ENCODE data around the gene SLC29A4.
"Not testable (repeated sequence)": the region's sequence is repeated elsewhere in the genome, so short reads cannot be mapped to it uniquely, and the experiment has no call there.

The SLC29A4 gene

DNA sequence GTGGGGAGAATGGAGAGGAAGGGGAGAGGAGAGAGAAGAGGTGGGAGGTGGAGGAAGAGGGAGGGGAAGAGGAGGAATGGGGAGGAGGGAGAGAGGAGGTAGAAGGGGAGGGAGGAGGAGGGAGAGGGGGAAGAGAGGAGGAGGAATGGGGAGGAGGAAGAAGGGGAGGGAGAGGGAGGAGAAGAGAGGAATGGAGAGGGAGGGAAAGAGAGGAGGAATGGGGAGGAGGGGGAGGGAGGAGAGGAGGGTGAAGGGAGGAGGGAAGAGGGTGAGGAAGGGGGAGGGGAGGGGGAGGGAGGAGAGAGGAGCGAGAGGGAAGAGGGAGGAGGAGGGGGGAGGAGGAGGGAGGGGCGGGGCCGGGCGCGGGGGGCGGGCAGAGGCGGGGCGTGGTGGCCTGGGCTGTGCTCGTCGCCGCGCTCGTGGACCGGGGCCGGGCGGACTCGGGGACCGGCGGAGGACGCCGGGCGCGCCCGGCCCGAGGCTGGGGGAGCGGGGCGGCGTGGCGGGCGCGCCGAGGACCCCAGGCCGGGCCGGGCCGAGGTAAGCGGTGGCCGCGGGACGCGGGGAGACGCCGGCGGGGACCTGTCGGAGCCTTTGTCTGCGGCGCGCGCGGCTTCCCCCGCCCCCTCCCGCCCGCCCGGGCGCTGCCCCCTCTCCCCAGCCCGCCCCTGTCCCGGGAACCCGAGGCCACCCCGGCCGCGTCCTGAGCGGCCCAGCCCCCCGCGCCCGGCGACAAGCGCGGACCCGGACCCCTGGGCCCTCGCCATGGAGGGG lies at the start of gene SLC29A4:
Gene SLC29A4 (plus strand): TSS at position 401 of the 774 bp plus-strand sequence. CDS start 4,874 bp downstream, outside the sequence.
- peak; percentile 81 for DNase-seq (ENCODE audit: low spot score)

- no peak for DNase-seq (ENCODE audit: low spot score)
Observed at GRCh38 chr7:5234852-5235831, 47.6 kb upstream of the SLC29A4 start.

DNA sequence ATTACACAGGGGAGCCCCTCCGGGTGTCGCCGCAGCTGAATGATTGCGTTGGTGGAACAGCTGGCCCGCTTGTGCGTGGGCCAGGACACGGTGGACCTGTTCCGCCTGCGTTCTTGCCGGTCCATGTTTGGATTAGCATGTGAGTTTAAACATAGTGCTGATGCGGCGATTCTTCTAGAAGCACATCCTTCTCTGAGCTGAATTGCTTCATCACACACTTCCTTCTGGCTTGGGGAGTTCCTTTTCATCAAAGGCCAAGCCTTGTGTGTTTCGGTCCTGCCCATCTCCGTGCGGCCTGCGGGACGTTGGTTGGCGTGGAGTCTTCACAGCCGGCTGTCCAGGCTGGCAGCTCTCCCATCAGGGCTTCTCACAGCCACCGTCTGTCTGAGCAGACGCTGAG lies 45.5 kb upstream of the SLC29A4 start:
- no peak for DNase-seq (ENCODE audit: low spot score)

GRCh38 chr7:5238500-5238899 lies 44.2 kb upstream of the SLC29A4 start:
- no peak for DNase-seq (ENCODE audit: low spot score)

GRCh38 chr7:5243261-5243660 lies 39.5 kb upstream of the SLC29A4 start:
- no peak for DNase-seq (ENCODE audit: low spot score)

- peak; percentile 89 for DNase-seq (ENCODE audit: low spot score)
Observed at GRCh38 chr7:5248201-5248885, 34.4 kb upstream of the SLC29A4 start.

- DNase-seq (ENCODE audit: low spot score) = not testable (repeated sequence)
Observed at GRCh38 chr7:5250787-5251186, 32.0 kb upstream of the SLC29A4 start.

GRCh38 chr7:5253529-5253928 lies 29.2 kb upstream of the SLC29A4 start:
- DNase-seq (ENCODE audit: low spot score) = not testable (repeated sequence)

GRCh38 chr7:5254371-5254770 lies 28.4 kb upstream of the SLC29A4 start:
- DNase-seq (ENCODE audit: low spot score) = not testable (repeated sequence)

GRCh38 chr7:5255832-5256231 lies 26.9 kb upstream of the SLC29A4 start:
- DNase-seq (ENCODE audit: low spot score) = no peak

- DNase-seq (ENCODE audit: low spot score) = not testable (repeated sequence)
Observed at GRCh38 chr7:5260530-5261068, 22.1 kb upstream of the SLC29A4 start.

DNA sequence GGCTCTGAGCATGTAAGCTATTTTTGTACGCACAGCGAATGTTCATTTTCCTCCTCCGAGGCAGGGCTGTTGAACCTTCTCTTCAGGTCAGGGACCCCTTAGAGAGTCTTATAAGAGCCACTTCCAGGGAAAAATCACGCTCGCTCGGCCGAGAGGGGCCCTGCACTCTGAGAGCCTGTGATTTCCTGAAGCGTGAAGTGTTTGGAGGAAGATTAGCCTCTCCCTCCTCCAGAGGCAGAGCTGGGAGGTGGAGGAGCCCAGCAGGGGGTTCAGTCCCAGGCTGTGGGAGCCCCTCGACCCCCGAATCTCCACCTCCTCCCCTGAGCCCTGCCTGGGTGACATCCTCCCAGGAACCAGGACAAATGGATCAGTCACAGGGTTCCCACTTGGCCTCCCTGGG lies 19.7 kb upstream of the SLC29A4 start:
- DNase-seq (ENCODE audit: low spot score) = not testable (repeated sequence)

DNA sequence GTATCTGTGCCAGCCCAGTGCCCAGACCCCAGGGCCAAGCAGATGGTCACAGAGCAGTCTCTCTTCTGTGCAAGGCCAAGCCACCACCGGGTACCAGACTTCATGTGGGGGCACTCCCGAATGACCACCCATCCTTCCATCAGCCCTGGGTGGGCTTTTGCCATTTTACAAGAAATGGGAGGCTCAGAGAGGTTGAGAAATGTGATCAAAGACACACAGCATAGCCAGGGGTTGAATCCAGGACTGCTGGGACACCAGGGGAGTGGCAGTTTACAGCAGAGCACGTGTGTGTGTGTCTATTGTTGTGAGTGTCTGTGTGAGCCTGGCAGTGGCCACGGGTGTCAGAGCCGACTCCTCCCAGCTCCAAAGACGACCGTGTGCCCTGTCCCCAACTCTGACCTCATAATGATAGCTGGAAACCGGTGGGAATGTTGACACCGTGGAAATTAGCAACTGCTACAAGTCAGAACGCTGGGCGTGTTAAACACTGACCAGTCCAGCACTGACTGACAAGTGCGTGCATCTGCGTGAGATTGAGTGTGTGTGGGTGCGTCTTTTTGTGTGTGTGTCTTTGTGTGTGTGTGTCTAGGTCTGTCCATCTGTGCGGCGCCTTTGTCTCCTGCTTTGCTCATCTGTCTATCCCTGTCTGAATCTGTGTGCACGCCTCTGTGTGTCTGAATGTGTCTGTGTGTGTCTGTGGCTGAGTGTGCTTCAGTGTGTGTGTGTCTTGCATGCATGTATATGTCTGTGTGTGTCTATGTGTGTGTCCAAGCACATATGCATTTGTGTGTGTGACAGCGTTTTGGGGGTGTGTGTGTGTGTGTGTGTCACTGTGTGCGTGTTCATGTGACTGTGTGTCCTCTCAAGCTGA lies 17.2 kb upstream of the SLC29A4 start:
- no peak for DNase-seq (ENCODE audit: low spot score)

GRCh38 chr7:5266191-5267028 lies 16.3 kb upstream of the SLC29A4 start:
- no peak for DNase-seq (ENCODE audit: low spot score)

GRCh38 chr7:5267829-5268228 lies 14.9 kb upstream of the SLC29A4 start:
- not testable (repeated sequence) for DNase-seq (ENCODE audit: low spot score)

GRCh38 chr7:5269992-5270657 lies 12.6 kb upstream of the SLC29A4 start:
- not testable (repeated sequence) for DNase-seq (ENCODE audit: low spot score)

GRCh38 chr7:5270788-5271187 lies 12.0 kb upstream of the SLC29A4 start:
- DNase-seq (ENCODE audit: low spot score) = no peak

DNA sequence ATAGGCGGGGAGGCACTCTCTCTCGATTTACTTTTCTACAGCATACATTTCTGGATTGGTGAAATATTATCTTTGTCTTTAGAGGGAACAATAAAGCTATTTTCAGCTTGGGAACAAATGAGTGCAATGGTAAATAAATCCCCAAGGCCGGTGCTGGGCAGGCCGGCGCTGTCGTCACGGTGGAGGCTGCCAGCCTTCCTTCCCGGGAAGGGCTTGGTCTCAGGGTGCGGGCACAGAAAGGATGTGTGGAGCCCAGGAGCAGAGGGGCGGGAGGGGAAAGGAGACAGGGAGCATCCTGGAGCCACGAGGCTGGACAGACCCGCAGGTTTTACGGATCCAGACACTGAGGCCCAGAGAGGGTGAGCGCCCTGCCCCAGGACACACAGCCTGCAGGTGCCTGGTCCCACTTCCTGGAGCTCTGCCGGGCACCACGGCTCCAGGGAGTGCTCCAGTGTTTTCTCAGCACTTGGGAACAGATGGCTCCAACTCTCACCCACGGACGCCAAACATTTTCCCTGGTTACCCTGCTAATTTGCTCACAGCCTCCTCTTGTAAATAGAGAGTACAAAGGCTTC lies 8.8 kb upstream of the SLC29A4 start:
- not testable (repeated sequence) for DNase-seq (ENCODE audit: low spot score)

DNA sequence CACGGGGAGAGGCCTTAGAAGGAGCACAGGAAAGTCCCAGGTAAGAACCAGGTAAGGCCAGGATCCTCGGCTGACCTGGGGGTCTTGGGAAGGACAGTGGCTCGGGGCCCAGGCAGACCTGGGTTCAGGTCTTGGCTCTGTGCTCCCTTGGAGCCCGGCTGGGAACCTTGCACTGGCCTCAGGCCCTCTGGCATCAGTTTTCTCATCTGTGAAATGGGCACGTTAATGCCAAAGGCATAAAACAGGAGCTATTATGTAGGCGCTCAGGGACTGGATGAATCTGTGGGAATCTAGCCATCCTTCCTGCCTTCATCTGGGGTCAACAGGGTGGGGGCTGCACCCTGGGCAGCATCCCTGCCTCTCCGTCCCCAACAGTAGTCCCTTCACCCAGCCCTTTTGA lies 8.3 kb upstream of the SLC29A4 start:
- DNase-seq (ENCODE audit: low spot score) = no peak

All from left forelimb (tissue), 1 donor.